Loucy (cell line): ENCODE data around the gene EEFSEC.

Experiments used
- H2AFZ ChIP-seq: fragments of 200-600 bp; sonication (generic); 2 replicates; pipeline ENCODE4 v1.6.0; 2016; ENCODE audit warnings: antibody characterized with exemption, mild to moderate bottlenecking, low read length, moderate library complexity
- H3F3A ChIP-seq: fragments of 200-600 bp; 2 replicates; pipeline ENCODE4 v1.6.0; 2016; ENCODE audit warnings: antibody characterized with exemption, low read depth, mild to moderate bottlenecking
- H3K27me3 ChIP-seq: fragments of 200-600 bp; sonication (generic); 2 replicates; pipeline ENCODE4 v1.6.1; 2014; ENCODE audit warnings: low read length, mild to moderate bottlenecking; ENCODE audit not compliant: insufficient read depth, poor library complexity, severe bottlenecking
- H3K36me3 ChIP-seq: fragments of 200-600 bp; sonication (generic); 2 replicates; pipeline ENCODE4 v1.6.1; 2016; ENCODE audit warnings: low read length; ENCODE audit not compliant: insufficient read depth
- H3K4me1 ChIP-seq: fragments of 200-600 bp; sonication (generic); 2 replicates; pipeline ENCODE4 v1.5.1; 2014; ENCODE audit warnings: low read length, mild to moderate bottlenecking; ENCODE audit not compliant: insufficient read depth, poor library complexity, severe bottlenecking
- H3K4me2 ChIP-seq: fragments of 200-600 bp; sonication (generic); 2 replicates; pipeline ENCODE4 v1.6.0; 2014; ENCODE audit warnings: antibody characterized with exemption, low read length, low read depth, mild to moderate bottlenecking; ENCODE audit not compliant: poor library complexity, severe bottlenecking
- H3K4me3 ChIP-seq: fragments of 200-600 bp; sonication (generic); 2 replicates; pipeline ENCODE4 v1.5.1; 2014; ENCODE audit warnings: low read length, mild to moderate bottlenecking, mixed read lengths; ENCODE audit not compliant: poor library complexity, severe bottlenecking
- H3K79me2 ChIP-seq: fragments of 200-600 bp; sonication (generic); 2 replicates; pipeline ENCODE4 v1.6.1; 2014; ENCODE audit warnings: low read length; ENCODE audit not compliant: insufficient read depth
- H3K9ac ChIP-seq: fragments of 200-600 bp; sonication (generic); 2 replicates; pipeline ENCODE4 v1.6.0; 2014; ENCODE audit warnings: mild to moderate bottlenecking, low read depth, low read length, moderate library complexity; ENCODE audit not compliant: poor library complexity, severe bottlenecking
- H3K9me2 ChIP-seq: fragments of 200-600 bp; sonication (generic); replicated peaks from 2 replicates; pipeline ENCODE4 v1.6.1; 2016; ENCODE audit warnings: low read depth, low read length, mixed read lengths
- H3K9me3 ChIP-seq: fragments of 200-600 bp; sonication (generic); 2 replicates; pipeline ENCODE4 v1.6.1; 2014; ENCODE audit warnings: mild to moderate bottlenecking, antibody characterized with exemption, low read length, low read depth; ENCODE audit not compliant: insufficient read depth
- H4K20me1 ChIP-seq: fragments of 200-600 bp; sonication (generic); 2 replicates; pipeline ENCODE4 v1.6.0; 2014; ENCODE audit warnings: antibody characterized with exemption, low read length, mild to moderate bottlenecking; ENCODE audit not compliant: insufficient read depth, poor library complexity, severe bottlenecking
- CTCF ChIP-seq: fragments of 200-600 bp; sonication (generic); conservative IDR thresholded peaks from 2 replicates; pipeline ENCODE4 v1.5.1; 2014; ENCODE audit warnings: mild to moderate bottlenecking, antibody characterized with exemption, low read length
- EZH2phosphoT487 ChIP-seq: fragments of 200-600 bp; IDR thresholded peaks from 2 replicates; pipeline ENCODE4 v1.6.1; 2018; ENCODE audit warnings: antibody characterized with exemption, mild to moderate bottlenecking, moderate library complexity, borderline replicate concordance

The EEFSEC gene

GRCh38 chr3:128312271-128312670 lies 159.0 kb downstream of the EEFSEC start:
- Histone ChIP-seq H4K20me1 (no peaks in the 10 kb centered on the region), H2AFZ (no peak overlapping the region), H3K9me3 (no peaks in the 10 kb centered on the region), H3K9ac (no peak overlapping the region), H3F3A (no peaks in the 10 kb centered on the region), H3K79me2 (no peaks in the 10 kb centered on the region), H3K4me2 (no peak overlapping the region), H3K27me3 (no peaks in the 10 kb centered on the region), H3K4me1 (peaks cover 28% of the 10 kb centered on the region), H3K36me3 (no peaks in the 10 kb centered on the region; the same call in 1 of the 2 replicates), H3K4me3 (no peak overlapping the region), H3K9me2 (no peaks in the 10 kb centered on the region)
- no peak for TF ChIP-seq CTCF
- no peak for TF ChIP-seq EZH2phosphoT487

- Histone ChIP-seq H3K79me2 (no peaks in the 10 kb centered on the region), H3K4me1 (peaks cover 36% of the 10 kb centered on the region), H3K9me3 (no peaks in the 10 kb centered on the region), H3K4me2 (no peak overlapping the region), H2AFZ (no peak overlapping the region), H3K9ac (no peak overlapping the region), H3K36me3 (no peaks in the 10 kb centered on the region; the same call in 1 of the 2 replicates), H3K9me2 (no peaks in the 10 kb centered on the region), H3K4me3 (no peak overlapping the region), H3F3A (no peaks in the 10 kb centered on the region), H4K20me1 (no peaks in the 10 kb centered on the region), H3K27me3 (no peaks in the 10 kb centered on the region)
- no peak for TF ChIP-seq CTCF
- TF ChIP-seq EZH2phosphoT487, result no peak
These were observed 159.9 kb downstream of the EEFSEC start for GRCh38 chr3:128313071-128313725.

GRCh38 chr3:128313935-128314334 lies 160.7 kb downstream of the EEFSEC start:
- Histone ChIP-seq H3K4me2 (no peak overlapping the region), H3K9me2 (no peaks in the 10 kb centered on the region), H2AFZ (no peak overlapping the region), H3K79me2 (no peaks in the 10 kb centered on the region), H3K4me1 (peaks cover 36% of the 10 kb centered on the region), H3F3A (no peaks in the 10 kb centered on the region), H3K9me3 (no peaks in the 10 kb centered on the region), H4K20me1 (no peaks in the 10 kb centered on the region), H3K27me3 (no peaks in the 10 kb centered on the region), H3K4me3 (no peak overlapping the region), H3K36me3 (no peaks in the 10 kb centered on the region; the same call in 1 of the 2 replicates), H3K9ac (no peak overlapping the region)
- TF ChIP-seq CTCF (no peak), EZH2phosphoT487 (no peak)
